COLO668 (cell line): ENCODE data around the gene CD101.

Experiments
- DNase-seq: peaks from one replicate; lab custom pipeline; 2025; ENCODE audit not compliant: unreplicated experiment; lab: John Stamatoyannopoulos, UW

CD101 gene

GRCh38 chr1:117015724-117016123 is 14.2 kb downstream of the CD101 start:
- no peak for DNase-seq

GRCh38 chr1:117017062-117017461 is 15.5 kb downstream of the CD101 start:
- no peak for DNase-seq

- no peak for DNase-seq
Observed at GRCh38 chr1:117017648-117018047, 16.1 kb downstream of the CD101 start.

- no peak for DNase-seq
Observed at GRCh38 chr1:117020526-117021156, 19.1 kb downstream of the CD101 start.

GRCh38 chr1:117022114-117022513 is 20.6 kb downstream of the CD101 start:
- no peak for DNase-seq

GRCh38 chr1:117025568-117025967 is 24.0 kb downstream of the CD101 start:
- no peak for DNase-seq

GRCh38 chr1:117026361-117026760 is 24.8 kb downstream of the CD101 start:
- no peak for DNase-seq

- DNase-seq: no peak
Observed at GRCh38 chr1:117029685-117030084, 28.1 kb downstream of the CD101 start.

GRCh38 chr1:117030271-117030877 is 28.8 kb downstream of the CD101 start:
- DNase-seq: no peak

GRCh38 chr1:117032266-117032665 is 30.7 kb downstream of the CD101 start:
- no peak for DNase-seq

GRCh38 chr1:117032681-117033539 is 31.4 kb downstream of the CD101 start:
- DNase-seq: no peak

GRCh38 chr1:117033772-117034171 is 32.2 kb downstream of the CD101 start:
- DNase-seq: no peak

- no peak for DNase-seq
Observed at GRCh38 chr1:117034791-117035290, 33.3 kb downstream of the CD101 start.

GRCh38 chr1:117036018-117036461 is 34.5 kb downstream of the CD101 start:
- DNase-seq: no peak

- DNase-seq: no peak
Observed at GRCh38 chr1:117037802-117038201, 36.2 kb downstream of the CD101 start.

GRCh38 chr1:117038236-117038635 is 36.7 kb downstream of the CD101 start:
- DNase-seq: no peak

- no peak for DNase-seq
Observed at GRCh38 chr1:117044217-117044616, 42.7 kb downstream of the CD101 start.

GRCh38 chr1:117045644-117046043 is 44.1 kb downstream of the CD101 start:
- DNase-seq: no peak

GRCh38 chr1:117046781-117047180 is 45.2 kb downstream of the CD101 start:
- no peak for DNase-seq

GRCh38 chr1:117047271-117047670 is 45.7 kb downstream of the CD101 start:
- no peak for DNase-seq

GRCh38 chr1:117049857-117050256 is 48.3 kb downstream of the CD101 start:
- no peak for DNase-seq
